ENCODE results near the gene CHST12.
A peak's percentile ranks its signal among the peaks of the same experiment; 100 is the strongest.
"Not testable (repeated sequence)": the region's sequence is repeated elsewhere in the genome, so short reads cannot be mapped to it uniquely, and the experiment has no call there.

The CHST12 gene

GRCh38 chr7:2403014-2403717 lies at the start of gene CHST12:
TSS of gene CHST12 (plus strand) at chr7:2403611. CDS start at chr7:2432640, 29,029 bp downstream.
- peak; percentile 86 for DNase-seq

GRCh38 chr7:2353936-2354185 lies 49.5 kb upstream of the CHST12 start:
- DNase-seq: peak; percentile 83

DNA sequence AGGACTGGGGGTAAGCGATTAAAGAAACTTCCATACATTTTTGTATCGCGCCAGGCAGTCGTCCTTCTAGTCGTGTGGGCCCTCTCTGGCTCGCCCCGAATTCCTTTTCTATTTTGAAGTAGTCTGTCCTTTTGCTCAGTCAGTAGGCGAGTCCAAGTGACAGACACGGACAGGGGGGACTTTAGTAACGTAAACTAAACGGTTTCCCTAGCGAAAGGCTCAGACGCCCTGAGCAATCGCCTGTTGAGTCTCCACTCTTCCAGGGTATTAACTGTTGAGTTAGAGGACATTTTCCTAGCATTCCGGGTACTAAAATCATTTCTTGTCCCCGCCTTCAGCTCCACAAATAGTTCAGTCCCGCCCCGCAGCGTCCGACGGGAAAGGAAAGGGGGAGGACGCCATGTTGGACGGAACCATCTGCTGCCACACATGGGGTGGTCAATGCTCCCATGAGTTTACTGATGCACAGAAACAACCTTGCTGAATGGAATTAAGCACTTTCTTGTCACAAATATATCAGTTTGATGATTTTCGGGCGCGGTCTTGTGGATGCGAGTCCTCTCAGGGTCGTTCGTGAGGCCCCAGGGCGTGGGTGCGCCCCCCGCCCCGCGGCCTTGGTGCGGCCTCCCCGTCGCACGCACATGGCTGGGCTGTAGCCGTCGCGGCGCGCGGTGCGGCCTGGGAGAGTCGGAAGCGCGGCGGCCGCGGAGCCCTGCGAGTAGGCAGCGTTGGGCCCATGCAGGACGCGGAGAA lies 49.0 kb upstream of the CHST12 start, which contains the start of gene EIF3B:
Gene EIF3B, plus strand, starts transcription at position 642 of the 753 bp plus-strand sequence. Its CDS starts 95 bp downstream, at position 737.
- DNase-seq: peak; percentile 85

- no peak for DNase-seq
Observed at GRCh38 chr7:2354939-2355704, 48.3 kb upstream of the CHST12 start.

DNA sequence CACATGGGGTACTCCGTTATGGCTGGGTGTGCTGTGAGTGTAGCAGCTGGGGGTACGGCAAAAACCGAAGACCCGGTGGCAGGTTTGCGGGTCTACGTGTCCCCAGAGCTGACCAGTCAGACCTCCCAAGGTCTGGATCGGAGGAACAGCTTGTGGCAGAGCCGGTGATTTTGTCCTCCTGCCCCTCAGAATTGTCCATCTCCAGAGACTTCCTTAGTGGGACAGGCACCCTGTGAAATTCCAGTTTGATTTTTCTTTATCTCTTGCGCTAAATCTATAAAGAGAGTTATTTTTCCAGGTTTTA lies 47.8 kb upstream of the CHST12 start:
- no peak for DNase-seq

GRCh38 chr7:2357165-2357564 lies 46.2 kb upstream of the CHST12 start:
- no peak for DNase-seq

DNA sequence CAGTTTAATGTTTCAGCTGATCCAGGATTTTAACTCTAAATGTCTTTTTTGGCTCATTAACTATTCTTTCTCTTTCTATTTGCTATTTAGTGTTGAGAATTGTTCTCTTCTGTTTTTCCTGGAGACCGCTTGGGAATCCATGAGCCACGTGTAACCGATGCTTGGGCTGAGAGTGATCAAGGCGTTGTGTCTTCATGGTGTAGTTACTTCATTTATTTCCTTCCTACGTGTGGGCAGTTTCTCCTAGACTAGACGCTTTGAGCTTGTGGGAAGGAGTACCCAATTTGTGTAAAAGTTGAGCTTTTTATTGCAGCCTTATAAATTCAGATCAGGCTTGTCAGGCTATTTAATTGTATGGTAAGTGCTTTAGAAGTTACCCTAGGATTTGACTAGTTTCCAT lies 45.8 kb upstream of the CHST12 start:
- no peak for DNase-seq

- no peak for DNase-seq
Observed at GRCh38 chr7:2358968-2359527, 44.4 kb upstream of the CHST12 start.

- DNase-seq: no peak
Observed at GRCh38 chr7:2359610-2360009, 43.8 kb upstream of the CHST12 start.

- DNase-seq: no peak
Observed at GRCh38 chr7:2360796-2361195, 42.6 kb upstream of the CHST12 start.

GRCh38 chr7:2362385-2363088 lies 40.9 kb upstream of the CHST12 start:
- no peak for DNase-seq

- no peak for DNase-seq
Observed at GRCh38 chr7:2369139-2369538, 34.3 kb upstream of the CHST12 start.

- DNase-seq: no peak
Observed at GRCh38 chr7:2371329-2371728, 32.1 kb upstream of the CHST12 start.

DNA sequence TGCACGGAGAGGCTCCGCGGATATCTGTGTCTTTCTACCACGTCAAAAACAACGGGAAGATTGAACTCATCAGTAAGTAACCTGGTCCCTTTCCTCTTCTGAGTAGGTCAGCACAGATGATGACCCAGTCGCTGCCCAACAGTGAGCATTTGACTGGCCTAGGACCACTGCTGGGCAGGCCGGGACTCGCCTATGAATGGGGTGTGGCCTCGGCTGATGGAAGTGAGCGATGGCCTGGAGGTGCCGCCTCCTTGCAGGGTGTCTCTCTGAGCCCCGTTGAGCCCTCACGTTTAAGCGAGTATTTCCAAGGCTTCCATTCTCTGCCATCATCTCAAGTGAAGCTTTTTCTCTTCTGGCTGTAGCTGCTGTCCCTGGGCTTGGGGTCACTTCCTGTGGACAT lies 30.7 kb upstream of the CHST12 start:
- DNase-seq: no peak

GRCh38 chr7:2373124-2373556 lies 30.3 kb upstream of the CHST12 start:
- no peak for DNase-seq

DNA sequence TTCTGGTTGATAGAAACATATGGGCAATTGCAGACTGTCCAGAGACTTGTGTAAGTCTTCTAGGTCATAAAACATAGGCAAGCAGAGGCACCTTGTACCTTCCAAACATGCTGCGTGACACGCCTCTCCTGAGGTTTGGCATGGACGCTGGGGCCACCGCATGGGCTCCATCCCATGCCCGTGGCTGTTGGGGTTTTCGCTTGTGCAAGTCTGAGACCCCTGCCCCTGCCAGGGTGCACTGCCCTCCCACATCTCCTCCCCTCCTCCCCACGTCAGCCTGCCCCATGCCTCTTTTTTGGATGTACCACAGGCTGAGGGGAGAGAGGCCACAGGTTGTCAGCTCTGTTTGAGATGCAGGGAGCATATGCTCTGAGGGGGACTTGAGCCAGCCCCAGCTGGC lies 29.8 kb upstream of the CHST12 start:
- no peak for DNase-seq

GRCh38 chr7:2374401-2374800 lies 29.0 kb upstream of the CHST12 start:
- DNase-seq: no peak

DNA sequence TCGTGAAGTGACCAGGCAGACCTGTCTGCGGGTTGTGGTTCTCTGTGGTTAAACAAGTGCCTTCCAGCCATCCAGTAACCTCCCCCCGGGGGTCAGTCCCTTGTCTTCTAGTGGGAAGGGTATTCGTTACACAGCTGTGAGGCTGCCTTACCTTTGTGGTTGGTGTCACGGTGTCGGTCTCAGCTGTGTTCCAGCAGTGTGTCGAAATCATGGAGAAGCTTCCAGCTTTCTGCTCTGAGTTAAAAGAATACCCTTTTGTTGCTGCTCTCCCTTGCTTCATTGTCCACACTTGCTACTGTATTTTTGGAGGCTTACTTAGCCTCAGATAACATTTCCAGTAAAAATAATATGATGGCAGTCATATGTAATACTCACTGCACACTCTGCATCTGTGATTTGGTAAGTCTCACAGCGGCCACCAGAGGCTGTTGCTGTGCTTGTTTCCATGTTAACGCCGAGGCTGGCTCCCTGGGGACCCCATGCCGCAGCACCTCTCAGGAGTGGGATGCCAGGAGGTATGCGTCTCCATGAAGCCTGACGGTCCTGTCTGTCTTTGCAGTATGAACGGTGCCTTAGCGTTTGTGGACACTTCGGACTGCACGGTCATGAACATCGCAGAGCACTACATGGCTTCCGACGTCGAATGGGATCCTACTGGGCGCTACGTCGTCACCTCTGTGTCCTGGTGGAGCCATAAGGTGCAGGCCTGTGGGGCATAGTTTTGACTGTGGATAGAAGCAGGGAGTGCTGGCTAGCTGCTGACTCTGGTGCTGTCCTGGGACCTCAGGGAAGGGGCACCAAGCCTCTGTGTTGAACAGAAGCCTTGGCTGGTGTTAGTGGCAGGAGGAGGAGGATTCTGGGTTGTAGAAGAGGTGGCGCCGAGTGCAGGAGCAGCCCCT lies 28.3 kb upstream of the CHST12 start:
- DNase-seq: no peak

- no peak for DNase-seq
Observed at GRCh38 chr7:2376351-2377154, 26.9 kb upstream of the CHST12 start.

- not testable (repeated sequence) for DNase-seq
Observed at GRCh38 chr7:2377492-2377891, 25.9 kb upstream of the CHST12 start.

GRCh38 chr7:2378125-2378524 lies 25.3 kb upstream of the CHST12 start:
- DNase-seq: not testable (repeated sequence)

Data from NCI-H446 treated with DMSO at 0.1 percent for 48 hours (cell line).